Ascending aorta (tissue), 2 donors: Measurements from ENCODE around the gene NID1. TPM values are rescaled to one million over a fixed set of nuclear protein-coding genes. Genes with fewer than 3 reads are reported as not detected.
"Not testable (repeated sequence)": the region's sequence is repeated elsewhere in the genome, so short reads cannot be mapped to it uniquely, and the experiment has no call there.

Source experiments
- DNase-seq, 2 donors: peaks; one replicate each; pipeline ENCODE4 v3.0.0-alpha.2; 2019; ENCODE audit warnings: low spot score in 2 of 2
- H3K27ac ChIP-seq, 2 donors: fragments of 200-600 bp; sonication (generic); one replicate each; pipeline ENCODE4 v1.5.1; 2016 to 2017; ENCODE audit warnings: mild to moderate bottlenecking in 1 of 2
- H3K27me3 ChIP-seq: fragments of 200-600 bp; sonication (generic); one replicate; pipeline ENCODE4 v1.5.1; 2017
- H3K36me3 ChIP-seq, 2 donors: fragments of 200-600 bp; sonication (generic); one replicate each; pipeline ENCODE4 v1.5.1; 2016
- H3K4me1 ChIP-seq, 2 donors: fragments of 200-600 bp; sonication (generic); one replicate each; pipeline ENCODE4 v1.5.1; 2016 to 2017; ENCODE audit warnings: mild to moderate bottlenecking in 1 of 2
- H3K4me3 ChIP-seq, 2 donors: fragments of 200-600 bp; sonication (generic); one replicate each; pipeline ENCODE4 v1.5.1; 2016 to 2017; ENCODE audit warnings: mild to moderate bottlenecking in 1 of 2
- H3K9me3 ChIP-seq, 2 donors: fragments of 200-600 bp; sonication (generic); one replicate each; pipeline ENCODE4 v1.5.1; 2016
- CTCF ChIP-seq, 3 experiments: fragments of 200-600 bp in 2 of 3; fragments of 450-650 bp in 1 of 3; sonication (generic) in 2 of 3; IDR thresholded peaks; one replicate each; pipeline ENCODE4 v1.5.1; 2016 to 2019; ENCODE audit warnings: antibody characterized with exemption in 3 of 3, mild to moderate bottlenecking in 1 of 3, moderate library complexity in 1 of 3
- intact Hi-C: fragments of 100-400 bp; cut with DNase I; formaldehyde crosslinking; loops from one replicate; pipeline ENCODE4 v1.15.1; 2023
- total RNA-seq: library from RNA; depleted of rRNA; stranded (reverse); fragments of >200 nt; gene quantifications from one replicate; pipeline ENCODE4 v1.1.0, GENCODE V29; 2016

NID1 gene
- total RNA-seq, 1 donor from 2014 or later: 172 TPM

GRCh38 chr1:236081546-236082227, 16.8 kb upstream of the NID1 start:
- no peak overlapping the region for H3K27ac ChIP-seq
- intact Hi-C loops: no loop called here
- H3K36me3 ChIP-seq: no peaks in the 10 kb centered on the region
- H3K4me1 ChIP-seq: no peaks in the 10 kb centered on the region
- no peak for DNase-seq
- no peaks in the 10 kb centered on the region for H3K27me3 ChIP-seq
- H3K9me3 ChIP-seq: no peaks in the 10 kb centered on the region
- TF ChIP-seq CTCF (IDR thresholded peaks at IDR 0.05): no peak
- H3K4me3 ChIP-seq: no peak overlapping the region

- DNase-seq: no peak
- H3K27me3 ChIP-seq: no peaks in the 10 kb centered on the region
- H3K4me1 ChIP-seq: no peaks in the 10 kb centered on the region
- H3K36me3 ChIP-seq: no peaks in the 10 kb centered on the region
- no peak overlapping the region for H3K4me3 ChIP-seq
- H3K27ac ChIP-seq: no peak overlapping the region
- intact Hi-C loops: no loop called here
- TF ChIP-seq CTCF (IDR thresholded peaks at IDR 0.05): no peak
- H3K9me3 ChIP-seq: no peaks in the 10 kb centered on the region
Observed at GRCh38 chr1:236079703-236080102, 14.8 kb upstream of the NID1 start.

- TF ChIP-seq CTCF (IDR thresholded peaks at IDR 0.05): no peak
- DNase-seq: no peak
- Histone ChIP-seq H3K36me3 (no peaks in the 10 kb centered on the region), H3K9me3 (no peaks in the 10 kb centered on the region), H3K4me3 (no peak overlapping the region), H3K4me1 (no peaks in the 10 kb centered on the region), H3K27ac (no peak overlapping the region), H3K27me3 (no peaks in the 10 kb centered on the region)
- intact Hi-C loops: no loop called here
Observed at GRCh38 chr1:236078993-236079392, 14.1 kb upstream of the NID1 start.

GRCh38 chr1:236078077-236078476, 13.2 kb upstream of the NID1 start:
- H3K9me3 ChIP-seq, intact Hi-C loops, H3K27ac ChIP-seq, DNase-seq, H3K36me3 ChIP-seq, H3K27me3 ChIP-seq, H3K4me3 ChIP-seq, H3K4me1 ChIP-seq: not testable (repeated sequence)

- intact Hi-C loops: no loop called here
- Histone ChIP-seq H3K36me3 (no peaks in the 10 kb centered on the region), H3K27me3 (no peaks in the 10 kb centered on the region), H3K4me1 (no peaks in the 10 kb centered on the region), H3K27ac (no peak overlapping the region), H3K4me3 (no peak overlapping the region), H3K9me3 (peaks cover under 1 to 5% of the 10 kb centered on the region in 2 donors)
- no peak for DNase-seq
- no peak for TF ChIP-seq CTCF (IDR thresholded peaks at IDR 0.05)
Observed at GRCh38 chr1:236075848-236076247, 11.0 kb upstream of the NID1 start.

GRCh38 chr1:236073307-236073897, 8.5 kb upstream of the NID1 start:
- no peak for TF ChIP-seq CTCF (IDR thresholded peaks at IDR 0.05)
- Histone ChIP-seq H3K4me3 (no peak overlapping the region), H3K9me3 (peaks cover 6 to 9% of the 10 kb centered on the region in 2 donors), H3K4me1 (no peaks in the 10 kb centered on the region), H3K27ac (no peak overlapping the region), H3K27me3 (no peaks in the 10 kb centered on the region), H3K36me3 (no peaks in the 10 kb centered on the region)
- intact Hi-C loops: no loop called here
- DNase-seq: no peak
